D721Med (cell line): Measurements from ENCODE around the gene GLYATL3.

Experiments
- DNase-seq: peaks from one replicate; pipeline ENCODE4 v3.0.0; 2011; ENCODE audit warnings: low spot score; ENCODE audit not compliant: insufficient read length
- FAIRE-seq: peaks from 2 replicates; lab custom pipeline; 2011; peaks lifted over from hg19 to GRCh38; lab: Jason Lieb, UNC
- TF ChIP-seq, protein P1 (sequence below): IDR thresholded peaks from 2 replicates; pipeline ENCODE4 v1.5.1; 2012; ENCODE audit warnings: mild to moderate bottlenecking, control low read depth; ENCODE audit not compliant: insufficient read depth; ENCODE audit errors: missing control alignments

The GLYATL3 gene

DNA sequence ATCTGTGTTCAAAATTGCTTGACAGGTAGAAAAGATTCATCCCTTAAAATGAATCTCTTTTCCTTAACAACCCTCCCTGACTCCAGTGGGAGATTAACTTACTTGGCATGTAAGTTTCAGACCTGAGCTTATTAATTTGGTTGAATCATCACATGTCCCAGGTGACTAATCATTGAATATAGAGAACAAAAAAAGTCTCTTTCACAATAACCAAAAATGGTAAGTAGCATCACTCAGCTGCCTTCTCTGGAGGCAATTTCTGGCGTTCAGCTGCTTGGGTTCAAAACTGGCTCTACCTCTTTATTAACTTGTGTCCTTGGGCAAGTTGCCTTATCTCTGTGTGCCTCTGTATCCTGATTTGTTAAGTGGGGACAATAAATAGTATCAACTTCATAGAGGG is 53.7 kb downstream of the GLYATL3 start:
- FAIRE-seq (no peak), DNase-seq (no peak)
- TF ChIP-seq, protein P1, sequence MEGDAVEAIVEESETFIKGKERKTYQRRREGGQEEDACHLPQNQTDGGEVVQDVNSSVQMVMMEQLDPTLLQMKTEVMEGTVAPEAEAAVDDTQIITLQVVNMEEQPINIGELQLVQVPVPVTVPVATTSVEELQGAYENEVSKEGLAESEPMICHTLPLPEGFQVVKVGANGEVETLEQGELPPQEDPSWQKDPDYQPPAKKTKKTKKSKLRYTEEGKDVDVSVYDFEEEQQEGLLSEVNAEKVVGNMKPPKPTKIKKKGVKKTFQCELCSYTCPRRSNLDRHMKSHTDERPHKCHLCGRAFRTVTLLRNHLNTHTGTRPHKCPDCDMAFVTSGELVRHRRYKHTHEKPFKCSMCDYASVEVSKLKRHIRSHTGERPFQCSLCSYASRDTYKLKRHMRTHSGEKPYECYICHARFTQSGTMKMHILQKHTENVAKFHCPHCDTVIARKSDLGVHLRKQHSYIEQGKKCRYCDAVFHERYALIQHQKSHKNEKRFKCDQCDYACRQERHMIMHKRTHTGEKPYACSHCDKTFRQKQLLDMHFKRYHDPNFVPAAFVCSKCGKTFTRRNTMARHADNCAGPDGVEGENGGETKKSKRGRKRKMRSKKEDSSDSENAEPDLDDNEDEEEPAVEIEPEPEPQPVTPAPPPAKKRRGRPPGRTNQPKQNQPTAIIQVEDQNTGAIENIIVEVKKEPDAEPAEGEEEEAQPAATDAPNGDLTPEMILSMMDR: no peak

DNA sequence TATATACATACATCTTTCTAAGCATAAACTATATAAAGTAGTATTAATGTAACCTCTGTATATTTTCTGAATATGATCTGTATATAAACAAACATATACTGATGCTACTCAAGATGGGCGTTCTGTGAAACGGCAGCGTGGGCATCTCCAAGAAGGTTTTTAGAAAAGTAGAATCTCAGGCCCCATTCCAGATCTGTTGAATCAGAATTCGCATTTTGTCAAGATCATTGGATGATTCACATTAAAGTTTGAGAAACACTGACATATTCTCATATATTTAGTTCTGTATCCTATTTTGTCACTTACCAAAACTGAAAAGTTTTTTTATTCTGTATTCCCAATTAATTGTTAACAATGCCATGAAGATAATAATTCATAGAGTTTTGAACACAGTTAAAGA is 56.2 kb downstream of the GLYATL3 start:
- DNase-seq: no peak
- FAIRE-seq: no peak
- TF ChIP-seq, protein P1: no peak

DNA sequence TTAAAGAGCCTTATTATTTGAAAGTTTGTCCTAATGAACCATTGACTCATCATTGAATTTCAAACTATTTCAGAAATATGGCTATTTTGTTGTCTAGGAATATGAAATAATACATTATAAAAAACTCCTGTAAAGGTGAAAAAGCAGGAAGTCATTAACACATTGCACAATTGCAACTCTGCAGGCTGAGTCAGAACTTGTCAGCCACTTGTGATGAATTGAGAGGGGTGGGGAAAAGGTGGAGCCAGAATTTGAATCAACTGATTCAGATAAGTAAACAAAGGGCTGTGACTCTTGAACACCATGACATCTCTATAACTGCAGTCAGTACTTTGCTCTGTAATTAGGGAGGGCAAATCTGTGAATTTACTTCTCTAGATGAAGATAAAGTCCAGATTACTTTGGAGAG is 56.7 kb downstream of the GLYATL3 start:
- TF ChIP-seq, protein P1: no peak
- DNase-seq (no peak), FAIRE-seq (no peak)

DNA sequence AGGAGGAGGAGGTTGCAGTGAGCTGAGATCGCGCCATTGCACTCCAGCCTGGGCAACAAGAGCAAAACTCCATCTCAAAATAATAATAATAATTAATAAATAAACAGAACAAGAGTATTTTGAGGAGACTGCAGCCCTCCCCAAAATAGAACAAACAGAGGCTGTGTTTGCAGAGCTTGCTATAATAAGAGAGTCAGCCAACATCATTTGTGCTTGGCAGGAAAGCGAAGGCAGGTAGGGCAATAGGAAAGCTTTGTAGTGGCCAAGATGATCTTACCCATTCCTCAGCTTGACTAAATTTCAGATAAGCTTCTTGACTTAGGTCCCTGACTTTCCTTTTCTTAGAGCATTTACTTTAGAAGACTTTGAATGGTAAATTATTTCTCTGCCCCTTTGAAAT is 57.5 kb downstream of the GLYATL3 start:
- no peak for DNase-seq
- no peak for FAIRE-seq
- TF ChIP-seq, protein P1: no peak

DNA sequence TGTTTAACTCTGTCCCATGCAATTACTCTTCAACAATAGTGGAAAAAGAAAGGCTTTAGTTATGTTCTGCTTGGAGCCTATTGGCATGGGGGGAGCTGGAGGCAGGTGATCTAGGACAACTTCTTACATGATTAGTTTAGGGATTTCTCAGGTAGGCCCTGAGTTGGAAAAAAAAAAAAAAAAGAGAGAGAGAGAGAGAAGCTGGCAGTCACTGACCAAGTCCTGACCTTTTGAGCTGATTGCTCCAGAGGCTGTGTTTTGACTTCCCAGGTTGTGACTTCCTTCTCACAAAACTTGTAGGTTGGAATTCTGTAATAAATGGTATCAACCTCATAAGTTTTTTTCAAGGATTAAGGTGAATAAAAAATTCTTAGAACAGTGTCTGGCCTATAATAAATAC is 58.5 kb downstream of the GLYATL3 start:
- FAIRE-seq: no peak

DNA sequence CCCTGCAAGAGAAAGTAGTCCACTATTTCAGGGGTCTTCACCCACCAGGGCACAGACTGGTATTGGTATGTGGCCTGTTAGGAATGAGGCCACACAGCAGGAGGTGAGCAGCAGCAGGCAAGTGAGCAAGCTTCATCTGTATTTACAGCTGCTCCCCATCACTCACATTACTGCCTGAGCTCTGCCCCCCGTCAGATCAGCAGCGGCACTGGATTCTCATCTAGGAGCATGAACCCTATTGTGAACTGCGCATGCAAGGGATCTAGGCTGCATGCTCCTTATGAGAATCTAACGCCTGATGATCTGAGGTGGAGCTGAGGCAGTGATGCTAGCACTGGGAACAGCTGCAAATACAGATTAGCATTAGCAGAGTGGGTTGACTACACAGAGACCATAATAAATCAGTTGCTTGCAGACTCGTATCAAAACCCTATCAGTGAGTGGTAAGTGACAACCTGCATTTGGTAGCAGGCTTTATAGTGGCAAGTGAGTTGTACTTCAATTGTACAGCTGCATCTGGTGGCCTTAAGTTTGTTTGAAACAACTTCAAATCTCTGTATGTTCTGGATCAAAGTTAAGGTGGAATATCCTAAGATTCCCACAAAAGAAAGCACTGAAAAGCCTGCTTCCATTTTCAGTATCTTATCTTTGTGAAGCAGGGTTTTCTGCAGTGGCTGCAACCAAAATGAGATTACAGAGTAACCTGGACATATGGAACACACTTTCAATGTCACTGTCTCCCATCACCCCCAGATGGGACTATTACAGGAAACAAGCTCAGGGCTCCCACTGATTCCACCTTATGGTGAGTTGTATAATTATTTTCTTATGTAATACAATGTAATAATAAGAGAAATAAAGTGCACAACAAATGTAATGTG is 63.5 kb downstream of the GLYATL3 start:
- TF ChIP-seq, protein P1: no peak
- no peak for FAIRE-seq
- no peak for DNase-seq

More for the DNA sequence above, 58.5 kb downstream of the GLYATL3 start:
- no peak for DNase-seq
- TF ChIP-seq, protein P1: no peak

DNA sequence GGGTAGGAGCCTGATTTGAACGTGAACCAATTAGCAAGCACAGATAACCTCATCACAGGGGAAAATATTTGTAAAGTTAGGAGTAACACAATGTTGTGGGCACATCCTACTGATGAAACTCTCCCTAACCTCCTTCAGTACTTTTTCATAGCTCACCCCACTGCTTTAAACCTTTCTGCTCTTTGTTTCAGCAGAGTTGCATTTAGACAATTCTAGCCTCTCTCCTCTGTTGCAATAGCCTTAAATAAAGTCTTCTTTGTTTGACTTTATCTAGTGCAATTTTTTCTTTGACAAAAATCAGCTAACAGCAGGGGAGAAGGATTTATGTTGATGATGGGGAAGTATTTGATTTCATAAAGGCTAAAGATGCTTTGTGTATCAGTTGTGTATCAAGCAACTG is 64.8 kb downstream of the GLYATL3 start:
- DNase-seq (no peak), FAIRE-seq (no peak)
- TF ChIP-seq, protein P1: no peak
